Measurements from ENCODE around the gene SZT2. TPM values are rescaled to one million over a fixed set of nuclear protein-coding genes. Genes with fewer than 3 reads are reported as not detected.
A peak's percentile ranks its signal among the peaks of the same experiment; 100 is the strongest.

SZT2 gene
- total and polyA plus RNA-seq, 2 of the 13 experiments (the other 11 are each of a cell fraction or from before 2014, with no cell fraction given): 8.0 to 8.8 TPM

GRCh38 chr1:43367904-43368645, 21.6 kb upstream of the SZT2 start, which contains the start of gene ELOVL1:
Gene ELOVL1, minus strand, starts transcription at chr1:43368011. Its CDS starts 2,402 bp downstream, at chr1:43365609.
- H3K4me2 ChIP-seq (ENCODE audit: low read depth, low read length): peak within 1 kb of the TSS; percentile 92
- WGBS (ENCODE audit: low lambda C conversion rate): 0% methylated on average over 15 of the region's 58 CpGs
- ATAC-seq (peak; percentile 89), DNase-seq (ENCODE audit: low spot score) (peak; percentile 75), FAIRE-seq (no peak)
- peaks cover 13% of the 10 kb centered on the region for H3K79me2 ChIP-seq (ENCODE audit: insufficient read depth, low read length)
- H3K9me3 ChIP-seq (ENCODE audit: low read length): no peaks in the 10 kb centered on the region
- intact Hi-C loops (cut with micrococcal nuclease; ENCODE audit: unreplicated experiment): loop anchor here (1.0 kb wide), 1 partner anchor 46 kb away; no protein-coding TSS in a partner anchor
- H2AFZ ChIP-seq (ENCODE audit: low read length): no peak within 1 kb of the TSS
- POLR2A ChIA-PET: interaction anchor here (1.0 to 3.8 kb wide), 5 partner anchors 10 to 196 kb away, joined by 3 to 32 read pairs (median 21); partner anchors contain the start of genes CDC20, CFAP57, EBNA1BP2 and MED8
- peak within 1 kb of the TSS; percentile 76 for H3K9ac ChIP-seq (ENCODE audit: insufficient read depth, low read depth, low read length)
- no peaks in the 10 kb centered on the region for H4K20me1 ChIP-seq (ENCODE audit: insufficient read depth, low read length)
- peaks cover 52% of the 10 kb centered on the region for H3K4me1 ChIP-seq (ENCODE audit: insufficient read depth, low read length)
- H3K27me3 ChIP-seq (ENCODE audit: control insufficient read depth in 1 of 2, insufficient read depth in 2 of 2, low read length in 2 of 2): no peaks in the 10 kb centered on the region
- peaks cover 6% of the 10 kb centered on the region in 2 experiments; a peak in 3 of 5 replicates for H3K36me3 ChIP-seq (replicated peaks in 1 of 2; ENCODE audit: control insufficient read depth in 1 of 2, insufficient read depth in 2 of 2, low read length in 2 of 2)
- H3K27ac ChIP-seq (ENCODE audit: extremely low read length, insufficient read depth, low read length): peak within 1 kb of the TSS; percentile 91
- CTCF ChIA-PET (ENCODE audit: low intra/inter-chr PET ratio, low total read pairs): interaction anchor here (1.2 kb wide), 1 partner anchor 130 kb away, joined by 3 read pairs; no protein-coding TSS in a partner anchor
- in situ Hi-C loops (cut with HindIII; ENCODE audit: extremely low pct_ligation_motif_present, low pct_unique_long_range_greater_than_20kb): no loop called here
- no TSS peak for BruUV-seq (replicated peaks)
- H3K4me3 ChIP-seq (replicated peaks in 1 of 3; ENCODE audit: insufficient read depth in 1 of 3, low read depth in 2 of 3, low read length in 3 of 3): peak within 1 kb of the TSS; percentile 76 to 88 (median 79)
- TF ChIP-seq IKZF4 (CRISPR knock-in tag; IDR thresholded peaks at IDR 0.05; ENCODE audit: borderline replicate concordance, low read depth, not compliant biosample characterization) (peak; percentile 93), HNRNPUL1 (IDR thresholded peaks at IDR 0.05; ENCODE audit: low read depth, low read length) (no peak), ZNF800 (CRISPR knock-in tag; IDR thresholded peaks at IDR 0.05) (peak; percentile 89), ZNF18 (CRISPR knock-in tag; IDR thresholded peaks at IDR 0.05; ENCODE audit: insufficient replicate concordance) (no peak), CENPBD1 (CRISPR knock-in tag; IDR thresholded peaks at IDR 0.05; ENCODE audit: borderline replicate concordance, low read depth) (no peak), SIN3A (IDR thresholded peaks at IDR 0.05; ENCODE audit: borderline replicate concordance, low read depth, low read length) (peak; percentile 88; the same call in 1 of the 2 replicates), HOMEZ (CRISPR knock-in tag; IDR thresholded peaks at IDR 0.05; ENCODE audit: low read depth) (peak; percentile 43; the same call in 1 of the 2 replicates), ZNF235 (CRISPR knock-in tag; IDR thresholded peaks at IDR 0.05; ENCODE audit: borderline replicate concordance) (no peak; the same call in 1 of the 2 replicates), ZNF30 (CRISPR knock-in tag; IDR thresholded peaks at IDR 0.05) (no peak), MBNL3 (CRISPR knock-in tag; conservative IDR thresholded peaks at IDR 0.05) (no peak), PRDM15 (CRISPR knock-in tag; IDR thresholded peaks at IDR 0.05) (peak; percentile 25; the same call in 1 of the 2 replicates), PTBP1 (IDR thresholded peaks at IDR 0.05; ENCODE audit: low read depth, low read length, poor library complexity, severe bottlenecking) (peak; percentile 68)
